SK-N-SH treated with all-trans-retinoic acid at 6 μM for 48 hours (cell line): Measurements from ENCODE around the gene GRK3.

Experiments used
- ATAC-seq: fragments of 200-7000 bp; cut with Tn5 transposase; 3 replicates; pipeline ENCODE4 v1.9.1; 2020; ENCODE audit warnings: mild to moderate bottlenecking, moderate library complexity
- ARNTL ChIP-seq: fragments of 450-650 bp; formaldehyde crosslinking; IDR thresholded peaks from 2 replicates; pipeline ENCODE4 v1.5.0; 2020; ENCODE audit warnings: low read depth, mild to moderate bottlenecking, moderate library complexity, borderline replicate concordance
- BACH2 ChIP-seq: fragments of 250-450 bp; sonication (Bioruptor Pico); IDR thresholded peaks from 2 replicates; pipeline ENCODE4 v1.9.0; 2021; ENCODE audit warnings: mild to moderate bottlenecking, borderline replicate concordance
- CREB5 ChIP-seq: fragments of 250-450 bp; sonication (Bioruptor Pico); IDR thresholded peaks from 2 replicates; pipeline ENCODE4 v1.5.1; 2020; ENCODE audit warnings: low read depth, mild to moderate bottlenecking, moderate library complexity
- CSDC2 ChIP-seq: fragments of 250-450 bp; sonication (Bioruptor Pico); IDR thresholded peaks from 2 replicates; pipeline ENCODE4 v1.5.0; 2020; ENCODE audit warnings: mild to moderate bottlenecking, moderate library complexity
- CSRNP3 ChIP-seq: fragments of 250-450 bp; sonication (Bioruptor Pico); IDR thresholded peaks from 2 replicates; pipeline ENCODE4 v1.5.1; 2021; ENCODE audit warnings: mild to moderate bottlenecking, moderate library complexity
- ESRRG ChIP-seq: fragments of 250-450 bp; sonication (Bioruptor Pico); IDR thresholded peaks from 2 replicates; pipeline ENCODE4 v1.6.1; 2021; ENCODE audit warnings: mild to moderate bottlenecking
- PATZ1 ChIP-seq: fragments of 250-450 bp; sonication (Bioruptor Pico); IDR thresholded peaks from 2 replicates; pipeline ENCODE4 v1.8.0; 2020; ENCODE audit warnings: mild to moderate bottlenecking, moderate library complexity, borderline replicate concordance
- PPARA ChIP-seq: fragments of 250-450 bp; sonication (Bioruptor Pico); IDR thresholded peaks from 2 replicates; pipeline ENCODE4 v1.5.0; 2020; ENCODE audit warnings: mild to moderate bottlenecking, borderline replicate concordance
- RARB ChIP-seq: fragments of 250-450 bp; sonication (Bioruptor Pico); IDR thresholded peaks from 2 replicates; pipeline ENCODE4 v1.8.0; 2021; ENCODE audit warnings: mild to moderate bottlenecking, moderate library complexity
- SNAI2 ChIP-seq: fragments of 250-450 bp; sonication (Bioruptor Pico); IDR thresholded peaks from 2 replicates; pipeline ENCODE4 v1.5.0; 2020; ENCODE audit warnings: mild to moderate bottlenecking, moderate library complexity
- TCF4 ChIP-seq: fragments of 250-450 bp; sonication (Bioruptor Pico); IDR thresholded peaks from 2 replicates; pipeline ENCODE4 v1.8.0; 2021; ENCODE audit warnings: mild to moderate bottlenecking, moderate library complexity, borderline replicate concordance
- TOX ChIP-seq: fragments of 250-450 bp; sonication (Bioruptor Pico); IDR thresholded peaks from 2 replicates; pipeline ENCODE4 v1.8.0; 2021; ENCODE audit warnings: mild to moderate bottlenecking, moderate library complexity, borderline replicate concordance
- TSHZ2 ChIP-seq: fragments of 250-450 bp; sonication (Bioruptor Pico); IDR thresholded peaks from 2 replicates; pipeline ENCODE4 v1.5.0; 2020; ENCODE audit warnings: mild to moderate bottlenecking, moderate library complexity
- ZC3H10 ChIP-seq: fragments of 250-450 bp; sonication (Bioruptor Pico); IDR thresholded peaks from 2 replicates; pipeline ENCODE4 v1.5.1; 2021; ENCODE audit warnings: mild to moderate bottlenecking, moderate library complexity
- ZFP3 ChIP-seq: fragments of 250-450 bp; sonication (Bioruptor Pico); IDR thresholded peaks from 2 replicates; pipeline ENCODE4 v1.5.0; 2020; ENCODE audit warnings: mild to moderate bottlenecking, moderate library complexity
- ZFP30 ChIP-seq: fragments of 450-650 bp; formaldehyde crosslinking; IDR thresholded peaks from 2 replicates; pipeline ENCODE4 v1.5.0; 2022; ENCODE audit warnings: mild to moderate bottlenecking, moderate library complexity
- ZNF565 ChIP-seq: fragments of 450-650 bp; formaldehyde crosslinking; conservative IDR thresholded peaks from 2 replicates; pipeline ENCODE4 v1.5.0; 2020; ENCODE audit warnings: low read depth, mild to moderate bottlenecking, moderate library complexity
- ZNF70 ChIP-seq: fragments of 450-650 bp; formaldehyde crosslinking; IDR thresholded peaks from 2 replicates; pipeline ENCODE4 v1.5.0; 2020; ENCODE audit warnings: mild to moderate bottlenecking, moderate library complexity

Gene GRK3

GRCh38 chr22:25654676-25655075, 90.2 kb downstream of the GRK3 start (continued):
- TF ChIP-seq ZFP3 (CRISPR knock-in tag): no peak
- TF ChIP-seq TCF4 (CRISPR knock-in tag): no peak
- TF ChIP-seq ZFP30 (CRISPR knock-in tag): no peak
- TF ChIP-seq ZC3H10 (CRISPR knock-in tag): no peak
- TF ChIP-seq ZNF70: no peak

- no peak for ATAC-seq
- TF ChIP-seq CSDC2 (CRISPR knock-in tag) (no peak), ZFP30 (CRISPR knock-in tag) (no peak)
Observed at GRCh38 chr22:25655371-25655935, 91.0 kb downstream of the GRK3 start.

- TF ChIP-seq CSDC2 (CRISPR knock-in tag) (no peak), CREB5 (CRISPR knock-in tag) (no peak), ZNF70 (no peak)
- no peak for ATAC-seq
Observed at GRCh38 chr22:25656724-25657123, 92.2 kb downstream of the GRK3 start.

- TF ChIP-seq BACH2 (CRISPR knock-in tag) (no peak), ZFP3 (CRISPR knock-in tag) (no peak), CREB5 (CRISPR knock-in tag) (no peak), SNAI2 (CRISPR knock-in tag) (no peak), ZNF565 (no peak), TOX (CRISPR knock-in tag) (no peak), CSDC2 (CRISPR knock-in tag) (no peak), PPARA (no peak), ARNTL (CRISPR knock-in tag) (no peak), TCF4 (CRISPR knock-in tag) (no peak)
- TF ChIP-seq, all 23 proteins: peak for 0
- ATAC-seq: no peak
Observed at GRCh38 chr22:25658633-25659032, 94.2 kb downstream of the GRK3 start.

- TF ChIP-seq TSHZ2 (CRISPR knock-in tag): no peak
- no peak for TF ChIP-seq ZNF70
- TF ChIP-seq PPARA: no peak
- TF ChIP-seq PATZ1 (CRISPR knock-in tag): no peak
- ATAC-seq: no peak
Observed at GRCh38 chr22:25659413-25659812, 94.9 kb downstream of the GRK3 start.

GRCh38 chr22:25660336-25660735, 95.9 kb downstream of the GRK3 start:
- no peak for ATAC-seq
- TF ChIP-seq BACH2 (CRISPR knock-in tag) (no peak), TSHZ2 (CRISPR knock-in tag) (no peak), ZNF70 (no peak), TCF4 (CRISPR knock-in tag) (no peak), CREB5 (CRISPR knock-in tag) (no peak), CSRNP3 (CRISPR knock-in tag) (no peak), ZFP30 (CRISPR knock-in tag) (no peak), ESRRG (CRISPR knock-in tag) (no peak), ZNF565 (no peak), RARB (CRISPR knock-in tag) (no peak), CSDC2 (CRISPR knock-in tag) (no peak)
